ENCODE measurements around the gene ATXN7L1. TPM values are rescaled to one million over a fixed set of nuclear protein-coding genes. Genes with fewer than 3 reads are reported as not detected.

Gene ATXN7L1
- total RNA-seq, 1 experiment from 2014 or later: 14.6 TPM

GRCh38 chr7:105567024-105567423 lies 309.4 kb downstream of the ATXN7L1 start:
- CTCF ChIA-PET: no interaction called here

DNA sequence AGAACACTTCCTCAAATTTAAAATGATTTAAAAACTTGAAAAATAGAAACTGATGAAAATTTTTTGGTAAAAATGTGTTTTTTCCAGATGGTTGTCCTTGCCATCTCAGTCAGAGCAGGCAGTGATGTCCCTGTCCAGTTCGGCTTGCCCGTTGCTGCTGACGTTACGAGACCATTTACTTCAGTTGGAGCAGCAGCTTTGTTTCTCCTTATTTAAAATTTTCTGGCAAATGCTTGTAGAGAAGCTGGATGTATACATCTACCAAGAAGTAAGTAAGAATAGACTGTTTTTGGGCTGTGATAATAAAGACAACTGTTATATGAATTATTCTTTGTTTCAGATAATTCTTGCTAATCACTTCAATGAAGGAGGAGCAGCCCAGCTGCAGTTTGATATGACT lies 311.2 kb downstream of the ATXN7L1 start:
- Histone ChIP-seq H3K9me3 (ENCODE audit: insufficient read depth, low read depth) (no peaks in the 10 kb centered on the region), H2AFZ (no peak overlapping the region), H3K4me2 (no peak overlapping the region), H4K20me1 (ENCODE audit: insufficient read depth) (no peaks in the 10 kb centered on the region), H3K27me3 (ENCODE audit: insufficient read depth, low read depth) (no peaks in the 10 kb centered on the region), H3K9me2 (ENCODE audit: insufficient read depth) (no peaks in the 10 kb centered on the region), H3F3A (ENCODE audit: insufficient read depth, low read depth) (0 out of 2 replicates have a peak, but pooled peaks cover 8% of the 10 kb centered on the region), H3K36me3 (ENCODE audit: low read depth) (0 out of 2 replicates have a peak, but pooled peaks cover 34% of the 10 kb centered on the region), H3K4me1 (replicated peaks; ENCODE audit: insufficient read depth) (no peaks in the 10 kb centered on the region), H3K27ac (no peak overlapping the region), H3K79me2 (ENCODE audit: low read depth) (no peaks in the 10 kb centered on the region), H3K4me3 (no peak overlapping the region)
- intact Hi-C loops (cut with micrococcal nuclease; ENCODE audit: unreplicated experiment): no loop called here
- TF ChIP-seq, protein P1, sequence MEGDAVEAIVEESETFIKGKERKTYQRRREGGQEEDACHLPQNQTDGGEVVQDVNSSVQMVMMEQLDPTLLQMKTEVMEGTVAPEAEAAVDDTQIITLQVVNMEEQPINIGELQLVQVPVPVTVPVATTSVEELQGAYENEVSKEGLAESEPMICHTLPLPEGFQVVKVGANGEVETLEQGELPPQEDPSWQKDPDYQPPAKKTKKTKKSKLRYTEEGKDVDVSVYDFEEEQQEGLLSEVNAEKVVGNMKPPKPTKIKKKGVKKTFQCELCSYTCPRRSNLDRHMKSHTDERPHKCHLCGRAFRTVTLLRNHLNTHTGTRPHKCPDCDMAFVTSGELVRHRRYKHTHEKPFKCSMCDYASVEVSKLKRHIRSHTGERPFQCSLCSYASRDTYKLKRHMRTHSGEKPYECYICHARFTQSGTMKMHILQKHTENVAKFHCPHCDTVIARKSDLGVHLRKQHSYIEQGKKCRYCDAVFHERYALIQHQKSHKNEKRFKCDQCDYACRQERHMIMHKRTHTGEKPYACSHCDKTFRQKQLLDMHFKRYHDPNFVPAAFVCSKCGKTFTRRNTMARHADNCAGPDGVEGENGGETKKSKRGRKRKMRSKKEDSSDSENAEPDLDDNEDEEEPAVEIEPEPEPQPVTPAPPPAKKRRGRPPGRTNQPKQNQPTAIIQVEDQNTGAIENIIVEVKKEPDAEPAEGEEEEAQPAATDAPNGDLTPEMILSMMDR (conservative IDR thresholded peaks at IDR 0.05): no peak
- no peak for TF ChIP-seq EZH2 (IDR thresholded peaks at IDR 0.05; ENCODE audit: low read depth)
- CTCF ChIA-PET: no interaction called here
- no TSS peak for BruUV-seq (replicated peaks)
- POLR2A ChIA-PET (ENCODE audit: unreplicated experiment): interaction anchor here (0.6 to 0.7 kb wide), 3 partner anchors 186 to 408 kb away, joined by 3 to 4 read pairs (median 3); no protein-coding TSS in a partner anchor
- DNase-seq: no peak

More at GRCh38 chr7:105567024-105567423, 309.4 kb downstream of the ATXN7L1 start:
- H3K9me2 ChIP-seq (ENCODE audit: insufficient read depth): no peaks in the 10 kb centered on the region
- intact Hi-C loops (cut with micrococcal nuclease; ENCODE audit: unreplicated experiment): no loop called here
- no peaks in the 10 kb centered on the region for H3K79me2 ChIP-seq (ENCODE audit: low read depth)
- no peak overlapping the region for H3K4me3 ChIP-seq
- no peak for DNase-seq
- no TSS peak for BruUV-seq (replicated peaks)
- no peak overlapping the region for H3K27ac ChIP-seq
- no peaks in the 10 kb centered on the region for H3K4me1 ChIP-seq (replicated peaks; ENCODE audit: insufficient read depth)
- POLR2A ChIA-PET (ENCODE audit: unreplicated experiment): interaction anchor here (0.6 kb wide), 1 partner anchor 540 kb away, joined by 3 read pairs; no protein-coding TSS in a partner anchor
- H4K20me1 ChIP-seq (ENCODE audit: insufficient read depth): no peaks in the 10 kb centered on the region
- no peaks in the 10 kb centered on the region for H3K27me3 ChIP-seq (ENCODE audit: insufficient read depth, low read depth)
- TF ChIP-seq EZH2 (IDR thresholded peaks at IDR 0.05; ENCODE audit: low read depth): no peak
- no peak overlapping the region for H2AFZ ChIP-seq
- 0 out of 2 replicates have a peak, but pooled peaks cover 8% of the 10 kb centered on the region for H3F3A ChIP-seq (ENCODE audit: insufficient read depth, low read depth)
- H3K9me3 ChIP-seq (ENCODE audit: insufficient read depth, low read depth): no peaks in the 10 kb centered on the region
- no peak overlapping the region for H3K4me2 ChIP-seq
- 0 out of 2 replicates have a peak, but pooled peaks cover 33% of the 10 kb centered on the region for H3K36me3 ChIP-seq (ENCODE audit: low read depth)

GRCh38 chr7:105559926-105560325 lies 316.5 kb downstream of the ATXN7L1 start:
- H4K20me1 ChIP-seq (ENCODE audit: insufficient read depth): no peaks in the 10 kb centered on the region; the same call in 1 of the 2 replicates
- DNase-seq: no peak
- TF ChIP-seq EZH2 (IDR thresholded peaks at IDR 0.05; ENCODE audit: low read depth): no peak
- TF ChIP-seq, protein P1 (conservative IDR thresholded peaks at IDR 0.05): no peak
- H3K79me2 ChIP-seq (ENCODE audit: low read depth): no peaks in the 10 kb centered on the region
- H3K9me3 ChIP-seq (ENCODE audit: insufficient read depth, low read depth): no peaks in the 10 kb centered on the region
- H3K27me3 ChIP-seq (ENCODE audit: insufficient read depth, low read depth): no peaks in the 10 kb centered on the region
- CTCF ChIA-PET: no interaction called here
- H3K4me1 ChIP-seq (replicated peaks; ENCODE audit: insufficient read depth): no peaks in the 10 kb centered on the region
- intact Hi-C loops (cut with micrococcal nuclease; ENCODE audit: unreplicated experiment): no loop called here
- no peak overlapping the region for H3K27ac ChIP-seq
- no peak overlapping the region for H3K4me2 ChIP-seq
- BruUV-seq (replicated peaks): no TSS peak
- no peaks in the 10 kb centered on the region for H3K9me2 ChIP-seq (ENCODE audit: insufficient read depth)
- H3F3A ChIP-seq (ENCODE audit: insufficient read depth, low read depth): 0 out of 2 replicates have a peak, but pooled peaks cover 8% of the 10 kb centered on the region
- H2AFZ ChIP-seq: no peak overlapping the region
- peaks cover 29% of the 10 kb centered on the region; the same call in 1 of the 2 replicates for H3K36me3 ChIP-seq (ENCODE audit: low read depth)
- no peak overlapping the region for H3K4me3 ChIP-seq
- POLR2A ChIA-PET (ENCODE audit: unreplicated experiment): no interaction called here

Other genes starting within 250 kb of the ATXN7L1 start
- gene CDHR3, start 86.7 kb upstream of the ATXN7L1 start, total RNA-seq (2021): 8.7 and 12.1 TPM in 2 replicates
- 83.9 and 102 TPM in 2 replicates for gene SYPL1, start 235.7 kb upstream of the ATXN7L1 start, total RNA-seq (2021)